ENCODE data around the gene RYK.

RYK gene

GRCh38 chr3:134114726-134115125 is 135.9 kb downstream of the RYK start:
- no peaks in the 10 kb centered on the region for H3K27me3 Mint-ChIP-seq (ENCODE audit: low read depth)
- H3K4me1 Mint-ChIP-seq, result no peaks in the 10 kb centered on the region
- peaks cover 11% of the 10 kb centered on the region for H3K36me3 Mint-ChIP-seq (ENCODE audit: low read depth)
- H3K9me3 Mint-ChIP-seq, result peaks cover 39% of the 10 kb centered on the region
- H3K4me3 Mint-ChIP-seq, result no peak overlapping the region
- H3K27ac Mint-ChIP-seq, result no peak overlapping the region
- no peak for TF ChIP-seq CTCF (IDR thresholded peaks at IDR 0.05; ENCODE audit: unreplicated experiment in 3 of 3)

GRCh38 chr3:134111616-134112015 is 139.0 kb downstream of the RYK start:
- no peak for TF ChIP-seq CTCF (IDR thresholded peaks at IDR 0.05; ENCODE audit: unreplicated experiment in 3 of 3)
- H3K4me3 Mint-ChIP-seq, result no peak overlapping the region
- peaks cover 8% of the 10 kb centered on the region for H3K36me3 Mint-ChIP-seq (ENCODE audit: low read depth)
- peaks cover 20% of the 10 kb centered on the region for H3K9me3 Mint-ChIP-seq
- no peaks in the 10 kb centered on the region for H3K4me1 Mint-ChIP-seq
- H3K27me3 Mint-ChIP-seq (ENCODE audit: low read depth), result no peaks in the 10 kb centered on the region
- H3K27ac Mint-ChIP-seq, result no peak overlapping the region

GRCh38 chr3:134110963-134111362 is 139.7 kb downstream of the RYK start:
- H3K27me3 Mint-ChIP-seq (ENCODE audit: low read depth), result no peaks in the 10 kb centered on the region

More at GRCh38 chr3:134110963-134111362, 139.7 kb downstream of the RYK start:
- TF ChIP-seq CTCF (IDR thresholded peaks at IDR 0.05; ENCODE audit: unreplicated experiment in 3 of 3), result no peak
- H3K9me3 Mint-ChIP-seq, result peaks cover 22% of the 10 kb centered on the region
- no peak overlapping the region for H3K27ac Mint-ChIP-seq
- peaks cover 8% of the 10 kb centered on the region for H3K36me3 Mint-ChIP-seq (ENCODE audit: low read depth)
- H3K4me1 Mint-ChIP-seq, result no peaks in the 10 kb centered on the region
- no peak overlapping the region for H3K4me3 Mint-ChIP-seq

All from nephron (organoid).